ENCODE measurements around the gene ANK2. TPM values are rescaled to one million over a fixed set of nuclear protein-coding genes. Genes with fewer than 3 reads are reported as not detected.
"Not testable (repeated sequence)": the region's sequence is repeated elsewhere in the genome, so short reads cannot be mapped to it uniquely, and the experiment has no call there.

The ANK2 gene
- total RNA-seq, 1 donor from 2014 or later: 284 TPM

GRCh38 chr4:113243312-113243711 lies 193.9 kb downstream of the ANK2 start:
- DNase-seq (ENCODE audit: missing footprints) (no peak), ATAC-seq (no peak)
- intact Hi-C loops (cut with DNase I): no loop called here

GRCh38 chr4:113244747-113245146 lies 195.3 kb downstream of the ANK2 start:
- DNase-seq (ENCODE audit: missing footprints); ATAC-seq; intact Hi-C loops (cut with DNase I): not testable (repeated sequence)

GRCh38 chr4:113248320-113248719 lies 198.9 kb downstream of the ANK2 start:
- DNase-seq (ENCODE audit: missing footprints): no peak
- intact Hi-C loops (cut with DNase I): no loop called here
- no peak for ATAC-seq

DNA sequence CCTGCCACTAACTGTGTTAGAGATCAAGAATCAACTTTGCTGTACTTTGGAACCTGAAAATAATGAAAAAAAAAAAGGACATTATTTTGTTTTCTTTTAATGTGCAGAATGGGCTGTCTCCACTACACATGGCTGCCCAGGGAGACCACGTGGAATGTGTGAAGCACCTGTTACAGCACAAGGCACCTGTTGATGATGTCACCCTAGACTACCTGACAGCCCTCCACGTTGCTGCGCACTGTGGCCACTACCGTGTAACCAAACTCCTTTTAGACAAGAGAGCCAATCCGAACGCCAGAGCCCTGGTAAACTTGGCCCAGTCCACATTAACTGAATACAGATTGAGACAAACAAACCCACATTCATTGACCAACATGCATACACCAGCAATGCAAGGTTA lies 206.2 kb downstream of the ANK2 start:
- intact Hi-C loops (cut with DNase I): loop anchor here (10.0 kb wide), 1 partner anchor 151 kb away; no protein-coding TSS in a partner anchor

GRCh38 chr4:113256946-113257345 lies 207.5 kb downstream of the ANK2 start:
- ATAC-seq (no peak), DNase-seq (ENCODE audit: missing footprints) (no peak)
- intact Hi-C loops (cut with DNase I): loop anchor here (10.0 kb wide), 1 partner anchor 152 kb away; no protein-coding TSS in a partner anchor

More for the DNA sequence above, 206.2 kb downstream of the ANK2 start:
- DNase-seq (ENCODE audit: missing footprints): no peak
- no peak for ATAC-seq

DNA sequence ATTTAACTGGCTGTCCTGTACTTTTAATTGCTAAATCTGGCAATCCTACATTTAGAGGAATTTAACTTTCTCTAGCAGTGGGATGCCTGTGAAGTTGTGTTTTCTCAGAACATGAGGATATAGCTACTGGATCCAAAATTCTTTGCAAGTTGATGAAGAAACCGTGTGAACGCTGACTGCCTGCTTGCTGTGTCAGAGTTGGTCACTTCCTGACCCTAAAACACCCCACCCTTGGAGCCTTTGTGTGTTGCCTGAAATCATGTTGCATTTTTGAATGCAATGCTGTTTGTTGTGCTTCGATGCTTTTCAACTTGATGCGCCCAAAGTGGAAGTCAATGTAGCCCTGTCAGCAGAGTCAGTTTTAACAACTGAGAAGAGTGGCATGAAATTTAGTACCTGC lies 211.2 kb downstream of the ANK2 start:
- DNase-seq (ENCODE audit: missing footprints) (no peak), ATAC-seq (no peak)
- intact Hi-C loops (cut with DNase I): no loop called here

GRCh38 chr4:113263274-113263673 lies 213.8 kb downstream of the ANK2 start:
- ATAC-seq: no peak
- no peak for DNase-seq (ENCODE audit: missing footprints)

GRCh38 chr4:113270520-113271319 lies 221.3 kb downstream of the ANK2 start:
- DNase-seq (ENCODE audit: missing footprints) (no peak), ATAC-seq (no peak)
- intact Hi-C loops (cut with DNase I): no loop called here

More at GRCh38 chr4:113263274-113263673, 213.8 kb downstream of the ANK2 start:
- intact Hi-C loops (cut with DNase I): no loop called here

- intact Hi-C loops (cut with DNase I): no loop called here
- DNase-seq (ENCODE audit: missing footprints) (no peak), ATAC-seq (no peak)
These were observed 223.1 kb downstream of the ANK2 start for GRCh38 chr4:113272523-113272922.

DNA sequence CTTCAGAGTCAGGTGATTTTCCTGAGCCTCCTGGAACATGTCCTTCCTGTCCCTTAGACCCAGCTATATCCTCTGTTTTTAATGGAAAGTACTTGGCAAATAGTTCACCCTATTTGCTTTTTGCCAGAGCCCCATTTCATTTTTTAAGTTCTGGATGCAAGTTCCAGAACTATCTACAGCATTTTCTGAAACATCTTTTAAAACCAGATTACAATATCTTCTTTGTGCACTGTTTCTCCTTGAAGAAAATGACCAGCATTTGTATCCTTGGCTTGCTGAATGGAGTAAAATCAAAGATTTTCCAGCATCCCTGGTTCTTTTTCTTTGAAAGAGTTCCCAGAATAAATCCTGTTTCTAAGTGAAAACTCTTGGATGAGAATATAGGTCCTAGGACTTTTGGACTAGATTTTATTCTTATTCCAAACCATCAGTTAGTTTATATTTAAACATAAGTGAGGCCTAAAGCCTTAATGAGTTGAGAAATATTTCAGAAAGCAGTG lies 224.3 kb downstream of the ANK2 start:
- ATAC-seq (no peak), DNase-seq (ENCODE audit: missing footprints) (no peak)
- intact Hi-C loops (cut with DNase I): no loop called here

GRCh38 chr4:113276464-113277170 lies 227.2 kb downstream of the ANK2 start:
- ATAC-seq (peak; percentile 70), DNase-seq (ENCODE audit: missing footprints) (no peak)
- intact Hi-C loops (cut with DNase I): no loop called here

DNA sequence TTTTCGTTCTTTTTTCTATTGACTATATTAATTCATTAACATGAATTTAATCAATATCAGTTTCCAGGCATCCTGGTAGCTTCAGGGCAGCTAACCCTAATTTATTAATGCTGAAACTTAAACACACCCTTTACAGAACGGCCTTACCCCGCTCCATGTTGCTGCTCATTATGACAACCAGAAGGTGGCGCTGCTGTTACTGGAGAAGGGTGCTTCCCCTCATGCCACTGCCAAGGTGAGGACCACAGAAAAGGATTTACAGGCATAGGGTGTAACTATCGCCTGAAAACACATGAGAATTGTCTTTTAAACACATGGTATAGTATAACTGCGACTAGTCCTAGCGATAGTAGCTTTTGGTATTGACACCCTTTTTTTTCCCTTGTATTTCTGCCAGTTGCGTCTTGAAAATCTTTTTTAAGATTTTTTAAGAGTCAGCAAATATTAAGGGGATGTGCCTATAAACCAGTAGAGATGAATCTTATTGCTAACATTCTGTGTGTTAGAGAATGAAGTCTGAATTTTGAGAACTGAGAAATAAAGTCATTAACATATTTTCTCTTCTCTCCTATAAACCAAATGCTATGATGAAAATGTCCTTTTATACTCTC lies 229.0 kb downstream of the ANK2 start:
- intact Hi-C loops (cut with DNase I): no loop called here
- peak; percentile 85 for ATAC-seq
- peak; percentile 54 for DNase-seq (ENCODE audit: missing footprints)

DNA sequence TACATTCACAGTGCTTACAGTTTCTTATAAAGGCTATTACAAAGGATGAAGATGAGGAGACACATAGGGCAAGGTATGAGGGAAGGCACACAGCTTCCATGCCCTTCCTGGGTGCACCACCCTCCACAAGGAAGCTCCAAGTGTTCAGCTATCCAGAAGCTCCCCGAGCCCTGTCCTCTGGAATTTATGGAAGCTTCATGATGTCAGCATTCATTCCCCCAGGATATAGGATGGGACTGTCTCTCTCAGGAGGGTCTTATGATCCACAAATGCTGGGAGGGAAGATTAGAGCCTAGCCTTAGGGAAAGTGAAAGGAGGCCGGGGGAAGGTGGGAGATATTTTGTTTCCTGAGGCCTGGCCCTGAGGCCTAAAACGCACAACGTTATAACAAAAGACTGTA lies 236.0 kb downstream of the ANK2 start:
- intact Hi-C loops (cut with DNase I): no loop called here
- ATAC-seq (peak; percentile 30), DNase-seq (ENCODE audit: missing footprints) (no peak)

DNA sequence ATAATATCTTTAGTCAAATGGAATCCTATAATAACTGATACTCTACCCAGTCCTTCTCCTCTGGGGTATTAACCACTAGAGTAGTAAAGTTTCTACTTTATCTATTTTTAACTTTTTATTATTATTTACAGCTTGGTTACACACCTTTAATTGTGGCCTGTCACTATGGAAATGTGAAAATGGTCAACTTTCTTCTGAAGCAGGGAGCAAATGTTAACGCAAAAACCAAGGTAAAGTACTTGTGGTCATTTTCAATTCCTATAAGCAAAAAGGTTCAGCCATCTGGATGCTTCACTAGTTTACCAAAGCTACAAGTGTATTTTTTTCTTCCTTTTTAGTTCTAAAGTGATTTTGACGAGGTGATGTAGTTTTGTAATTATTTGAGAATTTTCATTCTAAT lies 238.8 kb downstream of the ANK2 start:
- intact Hi-C loops (cut with DNase I): no loop called here
- ATAC-seq (no peak), DNase-seq (ENCODE audit: missing footprints) (no peak)

DNA sequence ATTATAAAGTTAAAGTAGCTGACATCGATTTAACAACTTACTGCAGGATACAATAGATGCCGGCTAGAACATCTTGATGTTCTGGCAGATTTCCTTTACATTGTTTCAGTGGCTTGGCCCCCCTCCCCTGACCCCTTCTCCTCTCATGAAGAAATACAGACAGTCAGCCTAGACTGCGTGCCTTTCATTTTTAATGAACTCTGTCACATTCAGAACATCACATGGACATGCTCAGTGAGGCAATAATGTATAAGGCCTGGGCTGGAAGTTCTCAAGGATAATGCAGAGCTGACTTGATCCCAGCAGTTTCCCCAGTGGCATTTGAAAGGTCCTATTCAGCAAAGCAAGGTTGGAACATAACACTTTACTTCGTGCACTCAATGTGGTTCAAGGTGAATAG lies 239.2 kb downstream of the ANK2 start:
- ATAC-seq: no peak
- DNase-seq (ENCODE audit: missing footprints): no peak
- intact Hi-C loops (cut with DNase I): no loop called here

DNA sequence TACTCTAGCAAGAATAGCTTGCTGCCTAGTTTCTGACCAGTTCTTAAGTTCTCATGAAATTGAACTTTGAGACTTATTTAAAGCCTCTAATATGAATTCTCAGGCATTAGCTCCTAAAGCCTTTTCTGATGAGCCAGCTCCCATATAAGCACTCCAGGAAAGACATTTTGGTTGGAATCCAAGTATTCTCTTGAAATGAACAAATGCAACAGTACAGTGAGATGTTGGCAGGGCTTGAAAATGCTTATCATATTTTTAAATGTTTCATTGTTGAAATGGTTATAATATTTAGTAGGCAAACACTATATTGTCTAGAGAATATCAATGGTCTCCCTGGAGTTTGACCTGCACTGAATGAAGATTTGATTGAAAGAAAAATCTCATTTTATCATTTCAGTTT lies 240.3 kb downstream of the ANK2 start:
- DNase-seq (ENCODE audit: missing footprints): no peak
- ATAC-seq: no peak
- intact Hi-C loops (cut with DNase I): no loop called here

- no peak for DNase-seq (ENCODE audit: missing footprints)
- intact Hi-C loops (cut with DNase I): no loop called here
- no peak for ATAC-seq
These were observed 241.2 kb downstream of the ANK2 start for GRCh38 chr4:113290666-113291065.

GRCh38 chr4:113292371-113293042 lies 243.1 kb downstream of the ANK2 start:
- intact Hi-C loops (cut with DNase I): no loop called here
- peak; percentile 72 for DNase-seq (ENCODE audit: missing footprints)
- peak; percentile 75 for ATAC-seq

DNA sequence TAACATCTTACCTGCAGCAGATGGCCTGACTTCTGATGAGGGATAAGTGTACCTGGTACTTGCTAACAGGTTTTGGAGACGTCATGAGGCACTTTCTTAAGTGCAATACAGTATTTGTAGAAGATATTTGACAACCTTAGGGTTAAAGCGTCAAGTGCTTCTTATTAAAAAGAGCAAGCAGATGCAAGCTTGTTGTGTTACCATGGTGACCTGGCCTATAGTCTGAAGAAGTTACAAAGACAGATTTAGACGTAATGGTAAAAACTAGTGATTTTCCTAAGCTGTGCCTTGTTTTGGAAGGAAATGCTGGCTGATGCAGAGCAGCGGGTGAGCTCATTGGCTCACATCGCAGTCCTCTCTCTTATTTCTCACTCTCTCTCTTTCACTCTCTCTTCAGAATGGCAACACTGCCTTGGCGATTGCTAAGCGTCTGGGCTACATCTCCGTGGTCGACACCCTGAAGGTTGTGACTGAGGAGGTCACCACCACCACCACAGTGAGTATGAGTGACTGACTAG lies 243.6 kb downstream of the ANK2 start:
- intact Hi-C loops (cut with DNase I): no loop called here
- DNase-seq (ENCODE audit: missing footprints) (no peak), ATAC-seq (peak; percentile 64)

All from Right ventricle myocardium inferior (tissue), 1 donor.